ENCODE data around the gene ANO3. TPM values are rescaled to one million over a fixed set of nuclear protein-coding genes. Genes with fewer than 3 reads are reported as not detected.

ANO3 gene
- total RNA-seq, 3 donors from 2014 or later (not counting 1 experiment from before 2014, with no cell fraction given) = not detected

DNA sequence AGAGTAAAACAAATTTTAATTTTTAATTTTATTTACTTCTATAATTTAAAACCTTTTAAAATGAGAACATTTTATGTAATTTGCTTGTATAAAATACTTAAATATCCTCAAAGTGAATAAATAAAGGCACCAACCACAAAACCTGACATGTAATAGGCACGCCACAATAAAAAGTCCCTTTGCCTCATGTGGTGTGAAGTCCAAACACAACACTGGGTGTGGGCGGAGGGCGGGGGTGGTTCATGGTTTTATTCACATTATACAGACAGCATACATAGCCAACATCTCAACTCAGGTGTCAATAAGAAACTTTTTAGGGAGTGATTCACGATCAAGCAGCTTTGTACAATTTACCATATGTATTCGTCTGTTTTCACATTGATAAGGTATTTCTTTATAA, 107.9 kb downstream of the ANO3 start:
- Histone ChIP-seq H3K9me3 (ENCODE audit: control insufficient read depth, insufficient read depth, low read length) (peaks cover 5% of the 10 kb centered on the region), H3K36me3 (ENCODE audit: control insufficient read depth, insufficient read depth, low read length) (no peaks in the 10 kb centered on the region), H3K4me3 (ENCODE audit: low read length) (no peak overlapping the region), H3K27me3 (ENCODE audit: control insufficient read depth, insufficient read depth, low read length) (no peaks in the 10 kb centered on the region), H3K27ac (ENCODE audit: low read length) (no peak overlapping the region), H3K4me1 (ENCODE audit: control insufficient read depth, insufficient read depth, low read length) (no peaks in the 10 kb centered on the region)
- DNase-seq (no peak), ATAC-seq (no peak)
- H3K9me3 Mint-ChIP-seq = peaks cover 14 to 18% of the 10 kb centered on the region in 2 donors
- no peak overlapping the region for H3K27ac Mint-ChIP-seq
- intact Hi-C loops (cut with micrococcal nuclease) = no loop called here
- WGBS (ENCODE audit: insufficient coverage) = 90% methylated on average over 3 of the region's 5 CpGs
- TF ChIP-seq, protein P1, sequence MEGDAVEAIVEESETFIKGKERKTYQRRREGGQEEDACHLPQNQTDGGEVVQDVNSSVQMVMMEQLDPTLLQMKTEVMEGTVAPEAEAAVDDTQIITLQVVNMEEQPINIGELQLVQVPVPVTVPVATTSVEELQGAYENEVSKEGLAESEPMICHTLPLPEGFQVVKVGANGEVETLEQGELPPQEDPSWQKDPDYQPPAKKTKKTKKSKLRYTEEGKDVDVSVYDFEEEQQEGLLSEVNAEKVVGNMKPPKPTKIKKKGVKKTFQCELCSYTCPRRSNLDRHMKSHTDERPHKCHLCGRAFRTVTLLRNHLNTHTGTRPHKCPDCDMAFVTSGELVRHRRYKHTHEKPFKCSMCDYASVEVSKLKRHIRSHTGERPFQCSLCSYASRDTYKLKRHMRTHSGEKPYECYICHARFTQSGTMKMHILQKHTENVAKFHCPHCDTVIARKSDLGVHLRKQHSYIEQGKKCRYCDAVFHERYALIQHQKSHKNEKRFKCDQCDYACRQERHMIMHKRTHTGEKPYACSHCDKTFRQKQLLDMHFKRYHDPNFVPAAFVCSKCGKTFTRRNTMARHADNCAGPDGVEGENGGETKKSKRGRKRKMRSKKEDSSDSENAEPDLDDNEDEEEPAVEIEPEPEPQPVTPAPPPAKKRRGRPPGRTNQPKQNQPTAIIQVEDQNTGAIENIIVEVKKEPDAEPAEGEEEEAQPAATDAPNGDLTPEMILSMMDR (IDR thresholded peaks at IDR 0.05) = no peak
- no peaks in the 10 kb centered on the region for H3K4me1 Mint-ChIP-seq
- no peaks in the 10 kb centered on the region for H3K27me3 Mint-ChIP-seq (ENCODE audit: low read depth in 2 of 2)
- no peaks in the 10 kb centered on the region for H3K36me3 Mint-ChIP-seq
- no peak overlapping the region for H3K4me3 Mint-ChIP-seq

DNA sequence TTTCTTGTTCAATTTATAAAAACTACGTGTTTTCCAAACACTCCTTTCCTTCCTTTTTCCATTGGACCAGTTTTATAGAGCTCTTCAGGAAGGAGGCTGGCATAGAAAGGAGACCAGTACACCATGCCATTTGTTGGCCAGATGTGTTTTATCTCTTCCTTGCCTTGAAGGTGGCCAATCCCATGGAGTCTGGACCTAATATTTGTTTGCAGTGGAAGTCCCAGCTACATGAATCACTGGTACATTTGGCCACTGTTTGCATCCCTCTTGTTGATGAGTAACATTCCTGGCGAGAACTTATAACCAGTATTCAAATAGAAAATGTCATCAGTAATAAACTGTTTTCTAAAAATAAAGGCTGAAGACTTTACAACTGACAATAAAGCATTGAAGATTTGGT, 110.2 kb downstream of the ANO3 start:
- no peaks in the 10 kb centered on the region for H3K36me3 Mint-ChIP-seq
- H3K36me3 ChIP-seq (ENCODE audit: control insufficient read depth, insufficient read depth, low read length) = no peaks in the 10 kb centered on the region
- H3K9me3 ChIP-seq (ENCODE audit: control insufficient read depth, insufficient read depth, low read length) = peaks cover 5% of the 10 kb centered on the region
- no peaks in the 10 kb centered on the region for H3K4me1 ChIP-seq (ENCODE audit: control insufficient read depth, insufficient read depth, low read length)
- no peak overlapping the region for H3K4me3 Mint-ChIP-seq
- H3K27ac Mint-ChIP-seq = no peak overlapping the region
- intact Hi-C loops (cut with micrococcal nuclease) = no loop called here
- H3K27me3 ChIP-seq (ENCODE audit: control insufficient read depth, insufficient read depth, low read length) = no peaks in the 10 kb centered on the region
- no peaks in the 10 kb centered on the region for H3K27me3 Mint-ChIP-seq (ENCODE audit: low read depth in 2 of 2)
- H3K9me3 Mint-ChIP-seq = peaks cover 10 to 13% of the 10 kb centered on the region in 2 donors
- no peak overlapping the region for H3K27ac ChIP-seq (ENCODE audit: low read length)
- 63% methylated on average over 1 of the region's 2 CpGs for WGBS (ENCODE audit: insufficient coverage)
- H3K4me3 ChIP-seq (ENCODE audit: low read length) = no peak overlapping the region
- TF ChIP-seq, protein P1 (IDR thresholded peaks at IDR 0.05) = no peak
- DNase-seq (no peak), ATAC-seq (no peak)
- no peaks in the 10 kb centered on the region for H3K4me1 Mint-ChIP-seq

DNA sequence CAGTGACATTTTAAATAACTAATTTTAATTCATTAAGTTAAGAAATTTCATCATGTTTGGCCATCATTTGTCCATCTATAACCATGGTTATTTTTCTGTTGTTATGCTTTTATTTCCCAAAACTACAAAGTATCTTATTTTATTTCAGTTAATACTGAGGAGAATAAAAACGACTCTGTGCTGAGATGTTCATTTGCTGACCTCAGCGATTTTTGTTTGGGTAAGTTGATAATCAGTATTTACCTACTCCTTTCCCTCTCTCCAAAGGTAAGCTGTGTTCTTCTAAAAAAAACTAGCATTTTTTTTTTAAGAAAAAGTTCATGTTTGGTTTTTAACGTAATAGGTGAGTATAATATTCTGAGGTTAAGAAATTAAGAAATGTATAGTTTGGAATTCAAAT, 111.7 kb downstream of the ANO3 start:
- H3K4me1 Mint-ChIP-seq = no peaks in the 10 kb centered on the region
- Histone ChIP-seq H3K27ac (ENCODE audit: low read length) (no peak overlapping the region), H3K9me3 (ENCODE audit: control insufficient read depth, insufficient read depth, low read length) (peaks cover 3% of the 10 kb centered on the region), H3K4me1 (ENCODE audit: control insufficient read depth, insufficient read depth, low read length) (no peaks in the 10 kb centered on the region), H3K4me3 (ENCODE audit: low read length) (no peak overlapping the region), H3K27me3 (ENCODE audit: control insufficient read depth, insufficient read depth, low read length) (no peaks in the 10 kb centered on the region), H3K36me3 (ENCODE audit: control insufficient read depth, insufficient read depth, low read length) (no peaks in the 10 kb centered on the region)
- H3K4me3 Mint-ChIP-seq = no peak overlapping the region
- no peak for DNase-seq
- intact Hi-C loops (cut with micrococcal nuclease) = no loop called here
- ATAC-seq = no peak
- H3K36me3 Mint-ChIP-seq = no peaks in the 10 kb centered on the region
- WGBS (ENCODE audit: insufficient coverage) = no CpG with 5 or more reads among the region's 3 CpGs
- peaks cover 7 to 10% of the 10 kb centered on the region in 2 donors for H3K9me3 Mint-ChIP-seq
- H3K27ac Mint-ChIP-seq = no peak overlapping the region
- no peaks in the 10 kb centered on the region for H3K27me3 Mint-ChIP-seq (ENCODE audit: low read depth in 2 of 2)
- TF ChIP-seq, protein P1 (IDR thresholded peaks at IDR 0.05) = no peak

DNA sequence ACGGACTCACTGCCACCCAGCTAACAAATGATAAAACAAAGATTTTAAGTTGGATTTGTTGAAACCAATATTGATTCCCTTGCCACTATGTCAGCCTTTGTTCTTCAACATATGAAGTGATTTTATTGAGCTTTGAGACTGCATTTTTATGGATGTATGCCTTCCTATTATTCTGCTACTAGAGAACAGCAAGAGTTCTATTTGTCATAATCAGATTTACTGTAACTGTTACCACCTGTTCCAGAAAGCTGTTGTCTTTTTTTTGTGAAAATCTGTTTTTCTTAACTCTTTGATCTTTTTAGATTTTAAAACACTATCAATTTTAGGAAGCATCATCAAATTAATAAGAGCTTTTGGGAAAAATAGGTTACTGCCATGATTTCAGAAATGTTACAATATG, 125.7 kb downstream of the ANO3 start:
- no CpG with 5 or more reads among the region's 1 CpG for WGBS (ENCODE audit: insufficient coverage)
- Mint-ChIP-seq H3K4me3 (no peak overlapping the region), H3K27ac (no peak overlapping the region), H3K9me3 (peaks cover 10 to 11% of the 10 kb centered on the region in 2 donors), H3K4me1 (no peaks in the 10 kb centered on the region), H3K36me3 (no peaks in the 10 kb centered on the region), H3K27me3 (ENCODE audit: low read depth in 2 of 2) (no peaks in the 10 kb centered on the region)
- H3K9me3 ChIP-seq (ENCODE audit: control insufficient read depth, insufficient read depth, low read length) = no peaks in the 10 kb centered on the region
- H3K27me3 ChIP-seq (ENCODE audit: control insufficient read depth, insufficient read depth, low read length) = no peaks in the 10 kb centered on the region
- TF ChIP-seq, protein P1 (IDR thresholded peaks at IDR 0.05) = no peak
- H3K36me3 ChIP-seq (ENCODE audit: control insufficient read depth, insufficient read depth, low read length) = no peaks in the 10 kb centered on the region
- intact Hi-C loops (cut with micrococcal nuclease) = no loop called here
- H3K4me3 ChIP-seq (ENCODE audit: low read length) = no peak overlapping the region
- no peak overlapping the region for H3K27ac ChIP-seq (ENCODE audit: low read length)
- no peaks in the 10 kb centered on the region for H3K4me1 ChIP-seq (ENCODE audit: control insufficient read depth, insufficient read depth, low read length)
- DNase-seq (no peak), ATAC-seq (no peak)

Data from natural killer cell (primary cell).